Measurements from ENCODE around the gene IL20.

GRCh38 chr1:206890125-206891060, 25.0 kb downstream of the IL20 start:
- TF ChIP-seq CTCF (IDR thresholded peaks at IDR 0.05; ENCODE audit: low read depth, low read length): no peak
- TF ChIP-seq EZH2phosphoT487 (IDR thresholded peaks at IDR 0.05; ENCODE audit: low read depth): no peak
